Suprapubic skin (tissue), 3 donors: ENCODE measurements around the gene TNIK.

Source experiments
- EP300 ChIP-seq: sonication (generic); formaldehyde crosslinking; IDR thresholded peaks from one replicate; pipeline ENCODE4 v1.6.1; 2017; ENCODE audit warnings: antibody characterized with exemption
- TF ChIP-seq, protein P1 (sequence below), 2 donors: fragments of 200-600 bp in 1 of 2; fragments of 450-650 bp in 1 of 2; sonication (generic) in 1 of 2; IDR thresholded peaks; one replicate each; pipeline ENCODE4 v1.5.1; 2016 to 2019; ENCODE audit warnings: antibody characterized with exemption in 2 of 2, mild to moderate bottlenecking in 1 of 2, moderate library complexity in 1 of 2

DNA sequence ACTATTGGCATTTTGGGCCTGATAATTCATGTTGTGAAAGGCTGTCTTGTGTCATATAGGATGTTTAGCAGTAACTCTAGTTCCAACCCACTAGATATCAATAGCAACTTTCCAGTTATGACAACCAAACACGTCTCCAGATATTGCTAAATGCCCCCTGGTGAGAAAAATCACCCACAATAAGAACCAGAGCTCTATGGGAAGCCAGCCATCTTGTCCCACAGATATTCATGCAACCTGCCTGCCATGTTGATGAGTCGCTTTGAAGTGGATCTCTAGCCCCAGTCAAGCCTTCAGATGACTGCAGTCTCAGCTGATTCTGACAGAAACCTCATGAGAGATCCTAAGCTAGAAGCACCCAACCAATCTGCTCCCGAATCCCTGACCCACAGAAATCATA, 5.6 kb upstream of the TNIK start:
- no peak for TF ChIP-seq EP300
- TF ChIP-seq, protein P1, sequence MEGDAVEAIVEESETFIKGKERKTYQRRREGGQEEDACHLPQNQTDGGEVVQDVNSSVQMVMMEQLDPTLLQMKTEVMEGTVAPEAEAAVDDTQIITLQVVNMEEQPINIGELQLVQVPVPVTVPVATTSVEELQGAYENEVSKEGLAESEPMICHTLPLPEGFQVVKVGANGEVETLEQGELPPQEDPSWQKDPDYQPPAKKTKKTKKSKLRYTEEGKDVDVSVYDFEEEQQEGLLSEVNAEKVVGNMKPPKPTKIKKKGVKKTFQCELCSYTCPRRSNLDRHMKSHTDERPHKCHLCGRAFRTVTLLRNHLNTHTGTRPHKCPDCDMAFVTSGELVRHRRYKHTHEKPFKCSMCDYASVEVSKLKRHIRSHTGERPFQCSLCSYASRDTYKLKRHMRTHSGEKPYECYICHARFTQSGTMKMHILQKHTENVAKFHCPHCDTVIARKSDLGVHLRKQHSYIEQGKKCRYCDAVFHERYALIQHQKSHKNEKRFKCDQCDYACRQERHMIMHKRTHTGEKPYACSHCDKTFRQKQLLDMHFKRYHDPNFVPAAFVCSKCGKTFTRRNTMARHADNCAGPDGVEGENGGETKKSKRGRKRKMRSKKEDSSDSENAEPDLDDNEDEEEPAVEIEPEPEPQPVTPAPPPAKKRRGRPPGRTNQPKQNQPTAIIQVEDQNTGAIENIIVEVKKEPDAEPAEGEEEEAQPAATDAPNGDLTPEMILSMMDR (IDR thresholded peaks at IDR 0.05) = no peak
